HS-27A (cell line): Measurements from ENCODE around the gene APC2.
"Not testable (repeated sequence)": the region's sequence is repeated elsewhere in the genome, so short reads cannot be mapped to it uniquely, and the experiment has no call there.

Source experiments
- DNase-seq: peaks from one replicate; pipeline ENCODE4 v3.0.0-alpha.2; 2012; ENCODE audit warnings: low read depth, missing footprints

APC2 gene

DNA sequence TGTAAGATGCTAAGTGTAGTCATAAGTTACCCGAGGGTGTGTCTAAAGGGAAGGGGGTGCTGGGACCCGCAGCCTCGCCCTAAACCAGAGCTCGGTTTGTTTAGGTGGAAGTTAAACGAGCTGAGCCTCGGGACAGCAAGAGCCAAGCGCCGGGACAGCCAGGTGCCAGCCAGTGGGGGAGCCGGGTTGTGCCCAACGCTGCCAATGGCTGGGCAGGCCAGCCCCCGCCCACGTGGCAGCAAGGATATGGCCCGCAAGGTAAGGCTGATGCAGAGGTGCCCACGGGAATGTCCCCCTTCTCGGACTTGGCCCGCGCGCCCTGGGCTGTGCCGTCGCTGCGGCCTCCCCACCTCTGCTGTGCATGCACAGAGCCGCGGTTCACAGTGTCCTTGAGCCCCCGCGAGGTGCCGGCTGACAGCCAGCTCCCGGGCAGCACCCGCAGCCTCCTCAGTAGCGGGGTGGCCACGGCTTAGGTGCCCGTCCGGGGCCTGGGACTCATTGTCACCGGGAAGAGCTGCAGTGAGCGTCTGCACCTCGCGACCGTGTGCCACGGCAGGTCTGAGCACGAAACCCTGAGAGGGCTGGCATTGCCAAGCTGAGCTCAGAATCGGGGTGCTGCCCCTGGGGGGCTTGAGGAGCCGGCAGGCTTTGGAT lies 21.1 kb upstream of the APC2 start:
- no peak for DNase-seq

DNA sequence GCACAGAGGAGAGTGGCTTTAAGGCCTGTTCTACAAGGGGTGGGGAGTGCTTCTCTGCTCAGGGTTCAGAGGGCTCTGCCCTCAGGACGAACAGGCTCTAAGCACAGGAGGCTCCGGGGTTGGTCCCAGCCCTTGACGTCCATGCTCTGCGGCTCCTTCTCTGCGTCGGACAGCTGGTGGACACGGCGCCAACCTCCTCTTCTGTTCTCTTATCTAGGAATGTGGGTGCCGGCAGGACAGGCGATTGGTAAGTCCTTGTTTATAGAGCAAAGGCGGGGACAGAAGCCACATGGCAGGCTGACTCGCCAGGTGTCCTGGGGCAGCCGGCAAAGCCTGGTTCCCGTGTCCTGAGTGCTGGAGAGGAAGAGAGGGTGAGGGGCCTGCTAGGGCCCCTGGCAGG lies 20.2 kb upstream of the APC2 start:
- no peak for DNase-seq

DNA sequence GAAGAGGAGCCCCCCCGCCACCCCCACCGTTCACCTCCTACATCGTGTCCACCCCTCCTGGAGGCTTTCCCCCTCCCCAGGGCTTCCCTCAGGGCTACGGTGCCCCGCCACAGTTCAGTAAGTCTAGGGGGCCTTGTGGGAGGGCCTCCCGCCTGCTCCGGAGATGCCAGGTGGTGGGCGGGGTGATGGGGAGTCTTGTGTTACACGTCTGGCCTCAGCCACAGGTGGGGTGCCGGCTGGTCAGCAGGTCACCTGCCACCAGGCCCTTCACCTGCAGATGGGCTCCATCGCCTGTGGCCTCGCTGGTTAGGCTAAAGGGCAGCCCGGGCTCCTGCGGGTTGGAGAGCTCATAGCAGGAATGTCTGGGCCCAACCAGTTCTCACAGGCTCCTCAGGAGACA lies 19.7 kb upstream of the APC2 start:
- DNase-seq, result no peak

DNA sequence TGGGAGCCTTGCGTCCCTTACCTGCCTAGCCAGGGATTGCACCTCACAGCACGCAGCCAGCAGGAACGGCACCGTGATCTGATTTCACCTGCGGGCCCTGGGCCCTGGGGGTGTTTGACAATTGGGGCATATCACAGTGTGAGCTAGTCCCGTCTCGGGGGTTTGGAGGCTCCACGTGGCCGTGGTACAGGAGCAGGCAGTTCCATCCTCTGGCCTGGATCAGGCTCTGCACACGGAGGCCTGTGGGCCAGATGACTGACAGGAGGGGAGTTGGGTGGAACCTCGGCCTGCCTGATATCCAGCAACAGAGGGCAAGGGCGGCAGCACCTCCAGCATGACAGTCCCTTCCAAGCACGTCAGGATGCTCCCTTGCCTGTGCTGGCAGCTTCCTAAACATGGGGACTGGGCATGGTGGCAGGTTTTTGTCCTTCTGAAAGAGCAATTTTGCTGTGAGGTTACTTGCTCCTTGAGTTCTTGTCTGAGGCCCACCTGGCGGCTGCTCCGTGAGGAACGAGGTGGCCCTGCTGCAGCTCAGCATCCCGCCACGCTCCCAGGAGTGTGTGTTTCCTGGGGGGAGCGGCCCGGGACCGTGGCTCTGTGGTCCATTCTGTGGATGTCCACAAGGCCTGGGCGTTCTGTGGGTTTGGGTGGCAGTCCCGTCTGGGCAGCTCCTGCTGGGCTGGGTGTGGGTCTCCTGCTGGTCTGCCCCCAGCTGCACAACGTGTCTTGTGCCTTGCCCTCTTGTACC lies 18.0 kb upstream of the APC2 start:
- no peak for DNase-seq

DNA sequence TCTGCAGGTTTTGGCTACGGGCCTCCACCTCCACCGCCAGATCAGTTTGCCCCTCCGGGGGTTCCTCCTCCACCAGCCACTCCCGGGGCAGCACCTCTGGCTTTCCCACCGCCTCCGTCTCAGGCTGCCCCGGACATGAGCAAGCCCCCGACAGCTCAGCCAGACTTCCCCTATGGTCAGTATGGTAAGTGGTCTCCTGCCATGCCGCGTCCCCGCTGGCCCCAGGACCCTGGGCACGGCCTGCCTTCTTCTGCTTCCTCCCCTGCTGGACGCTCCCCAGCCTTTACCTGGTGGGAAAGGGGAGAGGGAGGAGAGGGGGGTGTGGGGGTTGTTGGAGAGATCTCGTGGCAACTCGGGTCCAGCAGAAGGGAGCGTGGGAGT lies 17.4 kb upstream of the APC2 start:
- DNase-seq, result no peak

DNA sequence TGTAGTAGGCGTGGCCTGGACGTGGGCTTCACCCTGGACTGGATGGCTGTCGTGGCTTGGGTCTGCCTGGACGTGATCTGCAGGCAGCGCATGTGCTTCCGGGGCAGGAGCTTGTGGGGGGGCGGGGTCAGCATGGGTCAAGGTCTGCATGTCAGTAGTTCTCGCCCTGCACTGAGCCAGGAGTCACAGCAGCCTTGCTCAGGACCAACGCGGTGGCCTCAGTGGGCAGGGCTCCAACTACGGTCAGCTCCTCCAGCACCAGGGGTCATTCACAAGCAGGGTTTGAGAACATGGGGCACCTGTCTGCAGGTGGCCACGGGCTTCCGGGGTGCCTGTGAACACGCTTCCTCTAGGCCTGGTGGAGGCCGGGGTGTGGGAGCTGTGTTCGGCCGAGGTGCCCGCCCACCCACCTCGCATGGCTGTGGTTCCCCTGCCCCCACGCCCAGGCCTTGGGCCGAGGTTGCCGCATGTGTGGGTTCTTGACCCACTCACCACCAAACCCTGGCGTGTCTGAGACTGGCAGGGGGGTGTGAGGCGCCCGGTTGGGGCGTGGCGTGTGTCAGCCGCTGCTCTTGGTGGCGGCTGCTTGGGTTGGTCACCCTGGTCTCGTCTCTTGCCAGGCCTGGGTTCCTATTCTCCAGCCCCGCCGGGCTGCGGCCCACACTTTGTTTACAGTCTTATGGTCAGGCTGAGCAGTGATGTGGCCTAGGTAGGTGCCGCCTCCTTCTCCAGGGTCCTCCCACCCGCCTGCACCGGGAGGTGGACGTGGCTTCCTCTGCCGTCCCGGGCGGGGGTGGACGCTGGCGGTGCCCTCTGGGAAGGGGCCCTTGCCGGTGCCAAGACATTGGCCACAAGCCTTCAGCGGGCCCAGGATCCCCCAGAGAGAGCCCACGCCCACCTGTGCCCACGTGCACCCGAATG lies 16.5 kb upstream of the APC2 start:
- DNase-seq, result no peak

DNA sequence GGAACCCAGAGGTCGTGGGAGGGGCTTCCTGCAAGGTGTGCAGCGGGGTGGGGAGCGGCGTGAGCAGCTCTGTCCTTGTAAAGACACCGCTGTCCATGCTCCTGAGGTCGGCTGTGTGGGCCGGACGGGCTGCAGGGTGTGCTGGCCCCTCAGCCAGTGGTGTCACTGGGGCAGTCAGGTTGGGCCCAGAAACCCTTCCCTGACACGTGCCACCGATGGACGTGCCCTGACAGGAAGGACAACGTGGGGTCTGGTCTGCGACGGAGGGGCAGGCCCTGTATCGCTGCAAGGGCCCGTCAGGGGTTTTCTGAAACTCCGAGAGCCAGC lies 15.9 kb upstream of the APC2 start:
- DNase-seq, result no peak

DNA sequence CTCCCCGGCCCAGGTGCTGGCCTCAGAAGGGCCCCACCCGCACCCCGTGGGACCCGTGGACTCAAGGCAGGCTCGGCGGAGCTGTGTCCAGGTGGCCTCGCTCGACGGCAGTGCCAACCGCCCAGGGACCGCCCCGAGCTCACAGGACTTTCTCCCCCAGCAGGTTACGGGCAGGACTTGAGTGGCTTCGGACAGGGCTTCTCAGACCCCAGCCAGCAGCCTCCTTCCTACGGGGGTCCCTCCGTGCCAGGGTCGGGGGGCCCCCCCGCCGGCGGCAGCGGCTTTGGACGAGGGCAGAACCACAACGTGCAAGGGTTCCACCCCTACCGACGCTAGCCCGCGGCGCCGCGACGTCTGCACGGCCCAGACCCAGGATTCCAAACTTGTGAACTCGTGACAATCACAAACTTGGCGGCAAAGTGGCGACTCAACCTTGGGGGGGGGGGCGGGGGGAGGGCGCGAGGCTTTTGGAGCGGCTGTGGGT lies 15.3 kb upstream of the APC2 start:
- no peak for DNase-seq

DNA sequence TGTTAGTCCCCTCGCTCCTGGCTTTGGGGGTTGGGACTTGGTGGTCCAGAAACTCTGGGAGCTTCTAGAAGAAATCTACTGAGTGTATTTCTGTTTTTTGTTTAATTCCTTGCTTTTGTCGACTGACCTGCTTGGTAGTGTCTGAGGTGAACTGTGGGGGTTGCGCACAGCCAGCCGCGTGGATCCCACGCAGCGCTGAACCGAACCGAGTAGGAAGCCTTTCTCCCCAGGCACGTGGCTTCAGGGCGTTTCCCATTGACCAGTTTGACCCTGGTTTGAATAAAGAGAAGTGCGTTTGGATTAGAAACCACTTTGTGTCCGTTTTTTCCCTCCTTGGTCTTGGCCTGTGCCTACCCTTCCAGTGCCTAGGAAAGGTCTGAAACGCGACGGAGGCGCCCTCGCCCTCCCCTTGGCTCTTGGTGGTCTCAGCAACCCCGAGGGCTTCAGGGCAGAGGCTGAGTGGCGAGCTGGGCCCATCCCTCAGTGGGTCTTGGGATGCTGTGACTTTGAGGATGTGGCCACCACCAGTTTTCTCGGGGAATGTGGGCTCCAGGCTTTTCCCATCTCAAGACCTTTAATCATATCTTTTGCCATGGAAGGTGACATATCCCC lies 14.4 kb upstream of the APC2 start:
- DNase-seq, result no peak

DNA sequence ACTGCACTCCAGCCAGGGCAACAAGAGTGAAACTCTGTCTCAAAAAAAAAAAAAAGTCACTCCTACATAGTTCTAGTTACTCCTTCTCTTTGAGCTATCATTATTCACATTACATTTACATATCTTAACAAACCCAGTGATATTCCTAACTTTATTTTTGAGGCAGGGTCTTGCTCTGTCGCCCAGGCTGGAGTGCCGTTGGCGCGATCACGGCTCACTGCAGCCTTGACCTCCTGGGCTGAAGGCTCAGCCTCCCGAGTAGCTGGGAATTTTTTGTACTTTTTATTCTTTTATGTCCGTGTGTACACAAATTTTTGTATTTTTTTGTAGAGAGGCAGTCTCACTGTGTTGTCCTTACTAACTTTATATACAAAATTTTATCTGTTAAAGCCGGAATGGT lies 12.3 kb upstream of the APC2 start:
- DNase-seq, result no peak

DNA sequence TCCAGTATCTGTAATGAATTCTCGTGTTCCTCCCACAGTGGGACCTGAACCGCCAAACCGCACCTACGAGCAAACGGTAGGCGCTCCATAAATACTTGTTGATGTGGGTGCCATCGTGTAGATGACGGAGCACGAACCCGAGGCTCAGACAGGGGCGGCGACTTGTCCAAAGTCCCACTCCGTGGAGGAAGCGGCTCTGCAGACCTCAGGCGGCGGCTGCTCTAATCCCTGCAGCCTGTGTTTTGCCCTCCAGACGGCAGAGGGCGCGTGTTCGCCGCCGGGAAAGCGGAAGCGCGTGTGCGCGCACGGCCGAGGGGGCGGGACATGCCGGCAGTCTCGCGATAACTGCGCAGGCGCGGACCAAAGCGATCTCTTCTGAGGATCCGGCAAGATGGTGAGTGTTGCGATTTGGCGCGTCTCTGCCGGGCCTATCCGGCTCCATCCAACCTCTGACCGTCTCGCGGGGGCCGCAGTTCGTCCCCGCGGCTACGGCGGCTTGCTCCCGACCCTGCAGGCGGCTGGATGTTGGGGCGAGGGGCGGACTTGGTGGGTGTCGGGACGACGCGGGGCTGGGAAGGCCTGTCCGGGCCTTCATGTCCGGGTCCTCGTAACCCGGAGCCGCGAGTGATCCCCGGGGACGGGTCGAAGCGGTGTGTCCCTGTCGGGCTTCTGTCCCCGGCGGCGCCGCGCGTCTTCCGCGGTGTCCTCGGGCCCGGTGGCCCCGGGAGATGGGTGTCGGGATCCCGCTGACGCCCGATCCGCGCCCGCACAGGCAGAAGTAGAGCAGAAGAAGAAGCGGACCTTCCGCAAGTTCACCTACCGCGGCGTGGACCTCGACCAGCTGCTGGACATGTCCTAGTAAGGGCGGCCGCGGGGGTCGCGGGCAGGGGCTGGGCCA lies 11.6 kb upstream of the APC2 start, which contains the start of gene RPS15:
TSS of gene RPS15 (plus strand) at position 362 of the 898 bp plus-strand sequence. CDS start at position 392, 30 bp downstream.
- peak; percentile 78 for DNase-seq

DNA sequence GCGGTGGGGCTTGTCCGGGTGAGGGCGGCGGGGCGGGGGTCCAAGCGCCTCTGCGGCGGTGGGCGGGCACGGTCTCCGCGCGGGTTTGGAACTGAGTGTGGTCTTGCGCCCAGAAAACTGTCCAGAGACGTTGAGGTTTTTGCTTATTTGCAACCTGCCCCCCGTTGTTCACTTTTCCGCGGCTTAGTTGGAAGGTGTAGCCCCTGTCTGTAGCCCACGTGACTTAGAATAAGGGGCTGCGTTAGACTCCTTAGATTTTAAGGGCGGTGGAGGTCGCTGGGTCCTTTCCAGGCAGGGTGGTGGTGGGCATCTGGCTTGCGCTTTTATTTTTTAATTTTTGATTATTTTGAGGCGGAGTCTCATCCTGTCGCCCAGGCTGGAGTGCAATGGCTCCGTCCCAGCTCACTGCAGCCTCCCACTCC lies 11.0 kb upstream of the APC2 start:
- DNase-seq, result no peak

DNA sequence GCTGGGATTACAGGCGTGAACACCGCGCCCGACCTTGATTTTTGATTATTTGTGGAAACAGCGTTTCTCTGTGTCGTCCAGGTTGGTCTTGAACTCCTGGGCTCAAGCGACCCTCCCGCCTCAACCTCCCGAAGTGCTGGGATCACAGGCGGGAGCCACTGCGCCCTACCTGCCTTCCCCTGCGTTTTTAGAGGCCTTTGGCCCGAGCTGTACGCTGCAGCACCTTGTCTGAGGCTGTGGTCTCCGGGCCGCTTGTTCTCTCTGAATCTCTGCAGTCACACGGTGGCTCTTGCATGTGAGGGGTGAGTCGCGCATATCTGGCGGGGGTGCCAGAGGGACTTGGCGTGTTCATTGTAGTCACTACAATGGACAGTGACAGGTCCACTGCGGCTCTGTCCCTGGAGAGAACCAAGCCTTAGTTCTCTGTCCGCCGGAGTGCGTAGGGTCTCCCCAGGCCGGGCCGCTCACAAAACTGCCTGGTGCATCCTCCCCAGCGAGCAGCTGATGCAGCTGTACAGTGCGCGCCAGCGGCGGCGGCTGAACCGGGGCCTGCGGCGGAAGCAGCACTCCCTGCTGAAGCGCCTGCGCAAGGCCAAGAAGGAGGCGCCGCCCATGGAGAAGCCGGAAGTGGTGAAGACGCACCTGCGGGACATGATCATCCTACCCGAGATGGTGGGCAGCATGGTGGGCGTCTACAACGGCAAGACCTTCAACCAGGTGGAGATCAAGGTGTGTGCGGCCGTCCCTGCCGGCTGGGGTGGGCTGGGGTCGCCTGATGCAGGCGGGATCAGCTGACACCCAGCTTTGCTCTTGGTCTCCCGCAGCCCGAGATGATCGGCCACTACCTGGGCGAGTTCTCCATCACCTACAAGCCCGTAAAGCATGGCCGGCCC lies 10.2 kb upstream of the APC2 start:
- not testable (repeated sequence) for DNase-seq

DNA sequence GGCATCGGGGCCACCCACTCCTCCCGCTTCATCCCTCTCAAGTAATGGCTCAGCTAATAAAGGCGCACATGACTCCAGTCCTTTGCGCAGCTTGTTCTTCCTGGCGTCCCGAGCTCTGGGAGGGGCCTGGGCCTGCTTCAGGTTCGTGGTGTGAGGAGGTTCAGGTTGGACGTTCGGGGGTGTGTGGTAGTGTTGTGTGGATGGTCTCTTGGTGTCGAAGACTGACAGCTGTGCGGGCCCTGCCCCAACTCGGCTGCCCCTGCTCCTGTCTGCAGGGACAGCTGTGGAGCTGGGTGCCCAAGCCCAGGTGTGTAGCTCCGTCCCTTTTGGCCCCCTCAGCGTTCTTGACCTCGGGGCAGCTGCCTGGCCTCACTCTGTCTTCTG lies 9.5 kb upstream of the APC2 start:
- no peak for DNase-seq

DNA sequence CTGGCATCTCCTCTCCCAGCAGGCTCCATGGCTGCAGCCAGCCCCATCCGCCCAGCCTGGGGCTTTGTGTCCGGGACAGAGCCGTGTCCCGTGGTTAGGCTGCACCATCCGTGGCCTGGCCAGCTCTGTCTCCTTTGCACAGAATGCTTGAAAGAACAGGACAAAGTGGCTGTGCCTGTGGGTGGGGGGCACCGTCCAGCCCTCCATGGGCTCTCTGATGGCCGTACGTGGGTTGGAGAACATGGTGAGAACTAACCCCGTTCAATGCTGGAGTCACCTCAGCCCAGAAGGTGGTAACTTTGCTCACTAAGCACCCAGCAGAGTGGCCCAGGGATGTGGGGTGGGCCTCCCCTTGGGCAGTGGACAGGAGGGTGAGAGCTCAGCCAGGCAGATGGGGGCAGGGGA lies 8.9 kb upstream of the APC2 start:
- DNase-seq, result no peak

DNA sequence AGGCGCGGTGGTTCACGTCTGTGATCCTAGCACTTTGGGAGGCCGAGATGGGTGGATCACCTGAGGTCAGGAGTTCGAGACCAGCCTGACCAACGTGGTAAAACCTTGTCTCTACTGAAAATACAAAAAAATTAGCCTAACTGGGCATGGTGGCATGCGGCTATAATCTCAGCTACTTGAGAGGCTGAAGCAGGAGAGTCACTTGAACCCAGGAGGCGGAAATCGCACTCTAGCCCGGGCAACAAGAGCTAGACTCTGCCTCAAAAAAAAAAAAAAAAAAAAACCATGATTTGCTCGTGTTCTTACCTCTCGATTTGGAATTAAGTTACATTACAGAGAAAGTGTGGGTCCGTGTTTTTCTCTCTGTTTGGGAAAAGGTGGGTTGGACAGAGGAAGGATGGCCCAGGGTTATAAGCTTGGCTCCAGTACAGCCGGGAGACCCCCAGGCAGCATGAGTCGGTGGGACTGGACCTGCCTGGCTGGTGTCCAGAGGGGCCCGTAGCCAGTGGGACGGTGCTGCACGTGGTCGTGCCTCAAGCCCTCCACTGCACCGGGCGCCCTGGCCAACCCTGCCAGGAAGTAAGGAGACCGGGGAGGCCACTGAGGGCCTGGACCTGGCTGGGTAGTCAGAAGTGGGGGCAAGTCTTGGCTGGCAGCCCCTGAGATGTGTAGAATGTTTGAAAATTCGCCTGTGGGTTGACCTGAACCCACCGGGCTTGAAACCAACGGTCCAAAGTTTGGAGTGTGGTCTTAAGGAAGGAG lies 8.1 kb upstream of the APC2 start:
- no peak for DNase-seq

DNA sequence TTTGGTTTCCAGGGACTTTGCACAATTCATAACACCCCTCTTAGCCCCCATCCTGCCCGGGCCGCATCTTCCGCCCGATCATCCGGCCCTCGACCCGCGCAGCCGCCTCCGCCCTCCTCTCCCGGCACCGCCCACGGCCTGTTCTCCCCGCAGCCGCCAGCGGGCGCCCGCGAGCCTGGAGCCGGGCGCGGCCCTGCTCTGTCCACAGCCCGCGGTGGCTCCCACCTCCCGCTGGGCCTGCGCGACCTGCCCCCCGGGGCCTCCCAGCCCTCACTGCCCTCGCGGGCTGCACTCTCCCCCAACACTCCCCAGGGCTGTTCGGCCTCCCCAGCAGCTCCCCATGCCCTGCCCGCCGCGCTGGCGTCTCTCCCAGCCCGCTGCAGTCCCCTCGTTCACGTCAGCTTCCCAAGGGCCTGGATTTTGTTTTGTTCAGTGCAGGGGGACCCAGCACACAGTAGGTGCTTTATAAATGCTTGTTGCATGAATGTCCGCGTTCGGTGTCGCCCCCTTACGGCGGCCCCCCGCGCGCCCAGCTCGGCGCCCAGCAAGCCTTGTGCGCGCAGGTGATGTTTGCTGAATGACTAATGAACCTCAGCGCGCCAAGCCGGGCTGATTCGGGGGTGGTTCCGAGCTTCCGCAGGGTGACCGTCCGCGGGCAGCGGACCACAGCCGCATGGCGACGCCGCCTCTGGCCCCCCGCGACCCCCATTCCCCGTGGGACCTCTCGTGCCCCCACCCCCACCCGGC lies 4.6 kb upstream of the APC2 start:
- no peak for DNase-seq

DNA sequence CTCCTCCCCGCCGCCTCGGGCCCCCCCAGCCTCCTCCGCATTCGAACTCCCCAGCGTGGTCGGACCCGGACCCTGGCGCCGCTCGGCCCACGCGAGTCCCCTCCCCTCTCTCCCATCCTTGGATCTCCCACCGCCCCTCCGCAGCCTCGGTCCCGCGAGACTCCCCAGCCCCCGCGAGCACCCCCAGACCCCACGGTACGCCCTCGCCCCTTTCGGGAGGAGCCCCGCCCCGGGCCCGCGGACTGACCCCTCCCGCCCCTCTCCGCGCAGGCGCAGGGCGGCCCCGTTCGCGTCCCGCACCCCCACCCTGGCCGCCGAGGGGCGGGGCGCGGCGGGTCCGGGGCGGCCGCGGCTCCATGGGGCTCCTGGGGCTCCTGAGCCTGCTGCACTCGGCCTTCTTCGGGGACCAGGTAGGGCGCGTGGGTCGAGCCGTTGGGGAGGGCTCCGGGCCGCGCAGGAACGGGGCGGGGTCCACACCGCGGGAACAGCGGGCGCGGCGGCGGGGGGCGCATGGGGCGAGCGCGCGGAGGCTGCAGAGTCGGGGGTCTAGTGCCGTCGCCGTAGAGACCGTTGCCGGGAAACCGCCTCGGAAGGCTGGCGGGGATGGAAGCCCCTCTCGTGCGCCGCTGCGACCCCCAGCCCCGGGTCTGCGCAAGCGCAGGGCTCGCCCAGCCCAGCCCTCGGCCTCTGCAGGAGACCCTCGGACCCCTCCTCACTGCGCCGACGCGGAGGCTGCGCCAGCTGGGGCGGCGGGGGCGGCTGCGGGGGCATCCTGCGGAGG lies 3.8 kb upstream of the APC2 start:
- DNase-seq, result no peak
